SK-N-SH treated with all-trans-retinoic acid at 6 μM for 48 hours (cell line): ENCODE data around the gene RGS1.

Experiments
- ATAC-seq: fragments of 200-7000 bp; cut with Tn5 transposase; 3 replicates; pipeline ENCODE4 v1.9.1; 2020; ENCODE audit warnings: mild to moderate bottlenecking, moderate library complexity
- ARNTL ChIP-seq: fragments of 450-650 bp; formaldehyde crosslinking; IDR thresholded peaks from 2 replicates; pipeline ENCODE4 v1.5.0; 2020; ENCODE audit warnings: low read depth, mild to moderate bottlenecking, moderate library complexity, borderline replicate concordance
- BACH2 ChIP-seq: fragments of 250-450 bp; sonication (Bioruptor Pico); IDR thresholded peaks from 2 replicates; pipeline ENCODE4 v1.9.0; 2021; ENCODE audit warnings: mild to moderate bottlenecking, borderline replicate concordance
- CSDC2 ChIP-seq: fragments of 250-450 bp; sonication (Bioruptor Pico); IDR thresholded peaks from 2 replicates; pipeline ENCODE4 v1.5.0; 2020; ENCODE audit warnings: mild to moderate bottlenecking, moderate library complexity
- CSRNP3 ChIP-seq: fragments of 250-450 bp; sonication (Bioruptor Pico); IDR thresholded peaks from 2 replicates; pipeline ENCODE4 v1.5.1; 2021; ENCODE audit warnings: mild to moderate bottlenecking, moderate library complexity
- ESRRG ChIP-seq: fragments of 250-450 bp; sonication (Bioruptor Pico); IDR thresholded peaks from 2 replicates; pipeline ENCODE4 v1.6.1; 2021; ENCODE audit warnings: mild to moderate bottlenecking
- GLIS3 ChIP-seq: fragments of 250-450 bp; sonication (Bioruptor Pico); IDR thresholded peaks from 2 replicates; pipeline ENCODE4 v1.5.0; 2020; ENCODE audit warnings: mild to moderate bottlenecking, moderate library complexity
- ISL1 ChIP-seq: fragments of 250-450 bp; sonication (Bioruptor Pico); IDR thresholded peaks from 2 replicates; pipeline ENCODE4 v2.1.2; 2022; ENCODE audit warnings: mild to moderate bottlenecking, moderate library complexity
- OSR1 ChIP-seq: fragments of 250-450 bp; sonication (Bioruptor Pico); IDR thresholded peaks from 2 replicates; pipeline ENCODE4 v1.8.0; 2022; ENCODE audit warnings: moderate library complexity, mild to moderate bottlenecking, inconsistent platforms
- PATZ1 ChIP-seq: fragments of 250-450 bp; sonication (Bioruptor Pico); IDR thresholded peaks from 2 replicates; pipeline ENCODE4 v1.8.0; 2020; ENCODE audit warnings: mild to moderate bottlenecking, moderate library complexity, borderline replicate concordance
- PPARA ChIP-seq: fragments of 250-450 bp; sonication (Bioruptor Pico); IDR thresholded peaks from 2 replicates; pipeline ENCODE4 v1.5.0; 2020; ENCODE audit warnings: mild to moderate bottlenecking, borderline replicate concordance
- RARB ChIP-seq: fragments of 250-450 bp; sonication (Bioruptor Pico); IDR thresholded peaks from 2 replicates; pipeline ENCODE4 v1.8.0; 2021; ENCODE audit warnings: mild to moderate bottlenecking, moderate library complexity
- SNAI2 ChIP-seq: fragments of 250-450 bp; sonication (Bioruptor Pico); IDR thresholded peaks from 2 replicates; pipeline ENCODE4 v1.5.0; 2020; ENCODE audit warnings: mild to moderate bottlenecking, moderate library complexity
- TCF4 ChIP-seq: fragments of 250-450 bp; sonication (Bioruptor Pico); IDR thresholded peaks from 2 replicates; pipeline ENCODE4 v1.8.0; 2021; ENCODE audit warnings: mild to moderate bottlenecking, moderate library complexity, borderline replicate concordance
- TOX ChIP-seq: fragments of 250-450 bp; sonication (Bioruptor Pico); IDR thresholded peaks from 2 replicates; pipeline ENCODE4 v1.8.0; 2021; ENCODE audit warnings: mild to moderate bottlenecking, moderate library complexity, borderline replicate concordance
- ZC3H10 ChIP-seq: fragments of 250-450 bp; sonication (Bioruptor Pico); IDR thresholded peaks from 2 replicates; pipeline ENCODE4 v1.5.1; 2021; ENCODE audit warnings: mild to moderate bottlenecking, moderate library complexity
- ZFP3 ChIP-seq: fragments of 250-450 bp; sonication (Bioruptor Pico); IDR thresholded peaks from 2 replicates; pipeline ENCODE4 v1.5.0; 2020; ENCODE audit warnings: mild to moderate bottlenecking, moderate library complexity
- ZFP30 ChIP-seq: fragments of 450-650 bp; formaldehyde crosslinking; IDR thresholded peaks from 2 replicates; pipeline ENCODE4 v1.5.0; 2022; ENCODE audit warnings: mild to moderate bottlenecking, moderate library complexity
- ZNF565 ChIP-seq: fragments of 450-650 bp; formaldehyde crosslinking; conservative IDR thresholded peaks from 2 replicates; pipeline ENCODE4 v1.5.0; 2020; ENCODE audit warnings: low read depth, mild to moderate bottlenecking, moderate library complexity
- ZNF70 ChIP-seq: fragments of 450-650 bp; formaldehyde crosslinking; IDR thresholded peaks from 2 replicates; pipeline ENCODE4 v1.5.0; 2020; ENCODE audit warnings: mild to moderate bottlenecking, moderate library complexity
- ZNF8 ChIP-seq: fragments of 450-650 bp; formaldehyde crosslinking; IDR thresholded peaks from 2 replicates; pipeline ENCODE4 v1.5.0; 2020; ENCODE audit warnings: mild to moderate bottlenecking, moderate library complexity
- TF ChIP-seq, protein P1 (sequence below): fragments of 250-450 bp; sonication (Bioruptor Pico); IDR thresholded peaks from 2 replicates; pipeline ENCODE4 v1.5.1; 2020; ENCODE audit warnings: low read depth, mild to moderate bottlenecking, moderate library complexity
- TF ChIP-seq, protein P2 (sequence below): fragments of 250-450 bp; sonication (Bioruptor Pico); IDR thresholded peaks from 2 replicates; pipeline ENCODE4 v1.8.0; 2021; ENCODE audit warnings: low read depth, mild to moderate bottlenecking, moderate library complexity, borderline replicate concordance
- TF ChIP-seq, protein P3 (sequence below): fragments of 250-450 bp; sonication (Bioruptor Pico); IDR thresholded peaks from 2 replicates; pipeline ENCODE4 v1.5.0; 2020; ENCODE audit warnings: mild to moderate bottlenecking, moderate library complexity

The RGS1 gene

GRCh38 chr1:192564099-192564498, 11.5 kb upstream of the RGS1 start:
- TF ChIP-seq ZFP3 (CRISPR knock-in tag) (no peak), GLIS3 (CRISPR knock-in tag) (no peak), ZC3H10 (no peak), CSDC2 (CRISPR knock-in tag) (no peak), CSRNP3 (CRISPR knock-in tag) (no peak), ZNF8 (CRISPR knock-in tag) (no peak), ESRRG (no peak), TCF4 (CRISPR knock-in tag) (no peak), PATZ1 (no peak), PPARA (no peak), OSR1 (no peak), BACH2 (no peak), TOX (CRISPR knock-in tag) (no peak)
- TF ChIP-seq, protein P1, sequence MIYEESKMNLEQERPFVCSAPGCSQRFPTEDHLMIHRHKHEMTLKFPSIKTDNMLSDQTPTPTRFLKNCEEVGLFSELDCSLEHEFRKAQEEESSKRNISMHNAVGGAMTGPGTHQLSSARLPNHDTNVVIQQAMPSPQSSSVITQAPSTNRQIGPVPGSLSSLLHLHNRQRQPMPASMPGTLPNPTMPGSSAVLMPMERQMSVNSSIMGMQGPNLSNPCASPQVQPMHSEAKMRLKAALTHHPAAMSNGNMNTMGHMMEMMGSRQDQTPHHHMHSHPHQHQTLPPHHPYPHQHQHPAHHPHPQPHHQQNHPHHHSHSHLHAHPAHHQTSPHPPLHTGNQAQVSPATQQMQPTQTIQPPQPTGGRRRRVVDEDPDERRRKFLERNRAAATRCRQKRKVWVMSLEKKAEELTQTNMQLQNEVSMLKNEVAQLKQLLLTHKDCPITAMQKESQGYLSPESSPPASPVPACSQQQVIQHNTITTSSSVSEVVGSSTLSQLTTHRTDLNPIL (CRISPR knock-in tag) = no peak
- TF ChIP-seq, protein P2, sequence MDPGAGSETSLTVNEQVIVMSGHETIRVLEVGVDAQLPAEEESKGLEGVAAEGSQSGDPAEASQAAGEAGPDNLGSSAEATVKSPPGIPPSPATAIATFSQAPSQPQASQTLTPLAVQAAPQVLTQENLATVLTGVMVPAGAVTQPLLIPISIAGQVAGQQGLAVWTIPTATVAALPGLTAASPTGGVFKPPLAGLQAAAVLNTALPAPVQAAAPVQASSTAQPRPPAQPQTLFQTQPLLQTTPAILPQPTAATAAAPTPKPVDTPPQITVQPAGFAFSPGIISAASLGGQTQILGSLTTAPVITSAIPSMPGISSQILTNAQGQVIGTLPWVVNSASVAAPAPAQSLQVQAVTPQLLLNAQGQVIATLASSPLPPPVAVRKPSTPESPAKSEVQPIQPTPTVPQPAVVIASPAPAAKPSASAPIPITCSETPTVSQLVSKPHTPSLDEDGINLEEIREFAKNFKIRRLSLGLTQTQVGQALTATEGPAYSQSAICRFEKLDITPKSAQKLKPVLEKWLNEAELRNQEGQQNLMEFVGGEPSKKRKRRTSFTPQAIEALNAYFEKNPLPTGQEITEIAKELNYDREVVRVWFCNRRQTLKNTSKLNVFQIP (CRISPR knock-in tag) = no peak
- TF ChIP-seq, protein P3, sequence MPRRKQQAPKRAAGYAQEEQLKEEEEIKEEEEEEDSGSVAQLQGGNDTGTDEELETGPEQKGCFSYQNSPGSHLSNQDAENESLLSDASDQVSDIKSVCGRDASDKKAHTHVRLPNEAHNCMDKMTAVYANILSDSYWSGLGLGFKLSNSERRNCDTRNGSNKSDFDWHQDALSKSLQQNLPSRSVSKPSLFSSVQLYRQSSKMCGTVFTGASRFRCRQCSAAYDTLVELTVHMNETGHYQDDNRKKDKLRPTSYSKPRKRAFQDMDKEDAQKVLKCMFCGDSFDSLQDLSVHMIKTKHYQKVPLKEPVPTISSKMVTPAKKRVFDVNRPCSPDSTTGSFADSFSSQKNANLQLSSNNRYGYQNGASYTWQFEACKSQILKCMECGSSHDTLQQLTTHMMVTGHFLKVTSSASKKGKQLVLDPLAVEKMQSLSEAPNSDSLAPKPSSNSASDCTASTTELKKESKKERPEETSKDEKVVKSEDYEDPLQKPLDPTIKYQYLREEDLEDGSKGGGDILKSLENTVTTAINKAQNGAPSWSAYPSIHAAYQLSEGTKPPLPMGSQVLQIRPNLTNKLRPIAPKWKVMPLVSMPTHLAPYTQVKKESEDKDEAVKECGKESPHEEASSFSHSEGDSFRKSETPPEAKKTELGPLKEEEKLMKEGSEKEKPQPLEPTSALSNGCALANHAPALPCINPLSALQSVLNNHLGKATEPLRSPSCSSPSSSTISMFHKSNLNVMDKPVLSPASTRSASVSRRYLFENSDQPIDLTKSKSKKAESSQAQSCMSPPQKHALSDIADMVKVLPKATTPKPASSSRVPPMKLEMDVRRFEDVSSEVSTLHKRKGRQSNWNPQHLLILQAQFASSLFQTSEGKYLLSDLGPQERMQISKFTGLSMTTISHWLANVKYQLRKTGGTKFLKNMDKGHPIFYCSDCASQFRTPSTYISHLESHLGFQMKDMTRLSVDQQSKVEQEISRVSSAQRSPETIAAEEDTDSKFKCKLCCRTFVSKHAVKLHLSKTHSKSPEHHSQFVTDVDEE (CRISPR knock-in tag) = no peak
- no peak for ATAC-seq

DNA sequence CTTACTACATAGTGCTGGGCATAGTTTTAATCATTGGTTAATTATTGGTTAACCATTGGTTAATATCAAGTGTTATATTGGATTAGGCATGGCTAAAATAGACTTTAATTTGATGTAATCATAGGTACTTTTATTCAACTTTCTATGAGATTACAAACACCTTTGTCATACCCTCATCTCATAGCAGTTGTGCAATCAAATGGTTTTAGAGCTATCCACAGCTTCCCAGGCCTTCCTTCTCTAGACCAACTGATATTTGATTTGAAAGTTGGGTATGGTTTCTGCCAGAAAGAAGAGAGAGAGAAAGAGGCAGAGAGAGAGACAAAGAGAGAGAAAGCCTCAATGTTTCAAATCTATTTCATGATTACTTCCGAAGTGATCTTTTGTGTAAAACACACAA, 9.6 kb upstream of the RGS1 start:
- TF ChIP-seq ISL1 (CRISPR knock-in tag) (no peak), ZNF8 (CRISPR knock-in tag) (no peak), RARB (CRISPR knock-in tag) (no peak), ZNF565 (CRISPR knock-in tag) (no peak), TOX (CRISPR knock-in tag) (no peak), ZNF70 (CRISPR knock-in tag) (no peak), BACH2 (no peak), CSDC2 (CRISPR knock-in tag) (no peak), ARNTL (no peak), ZFP30 (no peak), CSRNP3 (CRISPR knock-in tag) (no peak), SNAI2 (CRISPR knock-in tag) (no peak)
- TF ChIP-seq, protein P3 (CRISPR knock-in tag) = no peak
- TF ChIP-seq, protein P1 (CRISPR knock-in tag) = no peak
- no peak for ATAC-seq
